Glutamatergic neuron (in vitro differentiated cells): ENCODE results near the gene RTL9. TPM values are rescaled to one million over a fixed set of nuclear protein-coding genes. Genes with fewer than 3 reads are reported as not detected.

Experiments used
- DNase-seq: peaks from one replicate; pipeline ENCODE4 v3.0.0; 2022
- H3K27ac Mint-ChIP-seq: one replicate; pipeline ENCODE4 v1.8.0; 2020; ENCODE audit warnings: mild to moderate bottlenecking, mixed read lengths, inconsistent platforms; ENCODE audit not compliant: unreplicated experiment
- H3K27me3 Mint-ChIP-seq: one replicate; pipeline ENCODE4 v1.8.0; 2020; ENCODE audit warnings: mild to moderate bottlenecking, moderate library complexity, mixed read lengths, inconsistent platforms; ENCODE audit not compliant: unreplicated experiment
- H3K36me3 Mint-ChIP-seq: one replicate; pipeline ENCODE4 v1.8.0; 2020; ENCODE audit warnings: mild to moderate bottlenecking, mixed read lengths, inconsistent platforms; ENCODE audit not compliant: unreplicated experiment
- H3K4me1 Mint-ChIP-seq: one replicate; pipeline ENCODE4 v1.8.0; 2020; ENCODE audit warnings: mild to moderate bottlenecking, low read depth, mixed read lengths, inconsistent platforms; ENCODE audit not compliant: unreplicated experiment
- H3K4me3 Mint-ChIP-seq: one replicate; pipeline ENCODE4 v1.8.0; 2020; ENCODE audit warnings: mild to moderate bottlenecking, mixed read lengths, inconsistent platforms; ENCODE audit not compliant: unreplicated experiment
- H3K9me3 Mint-ChIP-seq: one replicate; pipeline ENCODE4 v1.8.0; 2020; ENCODE audit warnings: mild to moderate bottlenecking, moderate library complexity, mixed read lengths, inconsistent platforms; ENCODE audit not compliant: unreplicated experiment
- total RNA-seq: library from RNA; stranded (reverse); fragmentation: NEBNext Ultra II Directional; extraction: Animal tissue kit (Norgen Biotek cat#: 25700); gene quantifications from one replicate; pipeline ENCODE4 v1.2.1, GENCODE V29; 2021; ENCODE audit not compliant: unreplicated experiment
- TF ChIP-seq, protein P1 (sequence below): fragments of 200-600 bp; sonication (generic); IDR thresholded peaks from one replicate; pipeline ENCODE4 v1.5.0; 2021; ENCODE audit not compliant: partially characterized antibody, unreplicated experiment

The RTL9 gene
- total RNA-seq, 1 donor from 2014 or later: 1.8 TPM

DNA sequence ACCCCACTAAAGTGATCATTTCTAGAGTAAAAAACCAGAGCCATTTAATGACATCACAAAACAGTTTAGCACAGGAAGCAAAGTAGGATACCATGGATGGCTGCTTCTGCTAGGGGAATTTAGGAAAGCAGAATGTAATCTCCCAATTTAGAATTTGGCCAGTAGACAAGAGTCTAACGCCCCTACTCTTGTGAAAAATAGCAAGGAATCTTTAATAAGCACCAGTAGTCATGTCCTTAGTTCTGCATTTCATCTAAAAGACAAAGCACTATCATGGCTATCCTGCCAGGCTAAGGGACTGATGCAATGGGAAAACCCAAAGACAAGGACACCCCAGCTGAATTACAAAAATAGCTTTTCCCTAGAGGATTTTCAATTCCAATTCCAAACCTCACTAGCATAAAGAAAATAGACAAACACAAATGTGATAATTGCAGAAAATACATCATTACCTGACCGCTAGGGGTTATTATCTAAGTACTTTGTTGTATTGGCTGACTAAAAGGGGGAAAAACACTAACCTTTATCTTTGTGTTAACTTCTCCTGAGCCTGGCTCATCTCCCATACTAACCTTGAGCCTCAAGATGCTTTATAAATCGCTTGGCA, 38.2 kb upstream of the RTL9 start:
- no peak for DNase-seq
- H3K36me3 Mint-ChIP-seq: no peaks in the 10 kb centered on the region
- H3K27me3 Mint-ChIP-seq: peaks cover 4% of the 10 kb centered on the region
- peaks cover 2% of the 10 kb centered on the region for H3K9me3 Mint-ChIP-seq
- peaks cover 1% of the 10 kb centered on the region for H3K4me1 Mint-ChIP-seq
- TF ChIP-seq, protein P1, sequence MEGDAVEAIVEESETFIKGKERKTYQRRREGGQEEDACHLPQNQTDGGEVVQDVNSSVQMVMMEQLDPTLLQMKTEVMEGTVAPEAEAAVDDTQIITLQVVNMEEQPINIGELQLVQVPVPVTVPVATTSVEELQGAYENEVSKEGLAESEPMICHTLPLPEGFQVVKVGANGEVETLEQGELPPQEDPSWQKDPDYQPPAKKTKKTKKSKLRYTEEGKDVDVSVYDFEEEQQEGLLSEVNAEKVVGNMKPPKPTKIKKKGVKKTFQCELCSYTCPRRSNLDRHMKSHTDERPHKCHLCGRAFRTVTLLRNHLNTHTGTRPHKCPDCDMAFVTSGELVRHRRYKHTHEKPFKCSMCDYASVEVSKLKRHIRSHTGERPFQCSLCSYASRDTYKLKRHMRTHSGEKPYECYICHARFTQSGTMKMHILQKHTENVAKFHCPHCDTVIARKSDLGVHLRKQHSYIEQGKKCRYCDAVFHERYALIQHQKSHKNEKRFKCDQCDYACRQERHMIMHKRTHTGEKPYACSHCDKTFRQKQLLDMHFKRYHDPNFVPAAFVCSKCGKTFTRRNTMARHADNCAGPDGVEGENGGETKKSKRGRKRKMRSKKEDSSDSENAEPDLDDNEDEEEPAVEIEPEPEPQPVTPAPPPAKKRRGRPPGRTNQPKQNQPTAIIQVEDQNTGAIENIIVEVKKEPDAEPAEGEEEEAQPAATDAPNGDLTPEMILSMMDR: no peak
- no peak overlapping the region for H3K27ac Mint-ChIP-seq
- H3K4me3 Mint-ChIP-seq: no peak overlapping the region

DNA sequence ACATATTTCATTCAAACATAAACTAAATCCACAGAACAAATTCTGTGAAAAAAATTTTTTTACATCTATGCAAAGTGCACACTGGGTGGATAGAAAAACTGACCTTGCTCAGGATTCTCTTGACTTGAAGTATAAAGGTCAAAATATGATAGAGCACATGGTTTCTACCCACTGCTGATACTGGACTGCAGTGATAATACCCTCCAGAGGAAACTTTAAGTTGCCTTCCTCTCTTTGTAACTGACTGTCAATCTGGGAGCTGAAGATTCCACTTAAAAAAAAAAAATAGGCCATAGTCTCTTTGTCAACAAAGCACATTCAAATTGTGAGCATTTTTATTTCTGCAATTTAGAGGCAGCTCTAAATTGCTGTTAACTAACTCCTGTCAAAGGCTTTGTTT, 37.6 kb upstream of the RTL9 start:
- no peak for DNase-seq
- TF ChIP-seq, protein P1: no peak
- H3K27me3 Mint-ChIP-seq: peaks cover 4% of the 10 kb centered on the region
- H3K36me3 Mint-ChIP-seq: no peaks in the 10 kb centered on the region
- no peak overlapping the region for H3K27ac Mint-ChIP-seq
- peaks cover 1% of the 10 kb centered on the region for H3K4me1 Mint-ChIP-seq
- H3K9me3 Mint-ChIP-seq: peaks cover 2% of the 10 kb centered on the region
- H3K4me3 Mint-ChIP-seq: no peak overlapping the region

- H3K4me1 Mint-ChIP-seq: no peaks in the 10 kb centered on the region
- DNase-seq: no peak
- H3K36me3 Mint-ChIP-seq: no peaks in the 10 kb centered on the region
- H3K4me3 Mint-ChIP-seq: no peak overlapping the region
- peaks cover 4% of the 10 kb centered on the region for H3K27me3 Mint-ChIP-seq
- no peak overlapping the region for H3K27ac Mint-ChIP-seq
- TF ChIP-seq, protein P1: no peak
- H3K9me3 Mint-ChIP-seq: peaks cover under 1% of the 10 kb centered on the region
Measured at GRCh38 chrX:110321670-110322069, 37.0 kb upstream of the RTL9 start.

DNA sequence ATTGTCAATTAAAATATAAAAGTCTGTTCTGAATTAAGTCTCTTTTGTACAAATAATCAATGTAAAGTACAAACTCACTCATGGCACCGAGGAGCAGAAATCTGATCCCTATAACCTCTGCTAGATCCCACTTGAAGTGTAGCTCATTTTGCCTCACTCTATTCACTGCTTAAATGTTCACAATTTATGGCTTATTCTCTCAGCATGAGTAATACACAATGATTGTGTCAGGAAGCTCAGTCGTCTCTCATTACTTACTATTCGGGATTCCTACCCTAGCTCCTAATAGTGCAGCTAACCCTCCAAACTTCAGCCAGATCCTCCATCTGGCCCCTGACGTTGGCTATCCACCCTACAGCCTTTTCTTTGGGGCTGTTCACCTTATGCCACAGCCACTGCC, 36.0 kb upstream of the RTL9 start:
- Mint-ChIP-seq H3K4me1 (no peaks in the 10 kb centered on the region), H3K9me3 (no peaks in the 10 kb centered on the region), H3K4me3 (no peak overlapping the region), H3K36me3 (no peaks in the 10 kb centered on the region), H3K27ac (no peak overlapping the region), H3K27me3 (no peaks in the 10 kb centered on the region)
- no peak for DNase-seq
- TF ChIP-seq, protein P1: no peak

- H3K9me3 Mint-ChIP-seq: no peaks in the 10 kb centered on the region
- no peak overlapping the region for H3K27ac Mint-ChIP-seq
- H3K4me1 Mint-ChIP-seq: no peaks in the 10 kb centered on the region
- TF ChIP-seq, protein P1: no peak
- H3K4me3 Mint-ChIP-seq: no peak overlapping the region
- no peaks in the 10 kb centered on the region for H3K36me3 Mint-ChIP-seq
- no peaks in the 10 kb centered on the region for H3K27me3 Mint-ChIP-seq
- no peak for DNase-seq
Measured at GRCh38 chrX:110326712-110327111, 31.9 kb upstream of the RTL9 start.
